BJ (cell line): ENCODE measurements around the gene RASSF8. TPM values are rescaled to one million over a fixed set of nuclear protein-coding genes. Genes with fewer than 3 reads are reported as not detected.

Source experiments
- CTCF ChIA-PET: fragments of 350-600 bp; formaldehyde crosslinking; extraction: SDS; loops from one replicate; lab custom pipeline; 2021; ENCODE audit warnings: antibody characterized with exemption, inconsistent platforms; lab: Yijun Ruan, JAX
- POLR2A ChIA-PET: fragments of 300-600 bp; sonication (Branson Sonifier 250); formaldehyde crosslinking; extraction: SDS; loops from one replicate; lab custom pipeline; 2021; ENCODE audit warnings: antibody characterized with exemption; lab: Charles Lee
- DNase-seq: peaks from one replicate; pipeline ENCODE4 v3.0.0-alpha.2; 2011; ENCODE audit warnings: low read depth
- H3K27me3 ChIP-seq: 2 replicates; pipeline ENCODE4 v1.6.0; 2011; ENCODE audit warnings: low read length; ENCODE audit not compliant: control insufficient read depth, insufficient read depth
- H3K36me3 ChIP-seq: 2 replicates; pipeline ENCODE4 v1.5.1; 2011; ENCODE audit warnings: low read length; ENCODE audit not compliant: control insufficient read depth, insufficient read depth
- H3K4me3 ChIP-seq: 2 replicates; pipeline ENCODE4 v1.5.1; 2011; ENCODE audit warnings: low read depth, mild to moderate bottlenecking, control low read depth, low read length
- CTCF ChIP-seq: IDR thresholded peaks from 2 replicates; pipeline ENCODE4 v1.5.1; 2011; ENCODE audit warnings: low read depth, mild to moderate bottlenecking, control low read depth, inconsistent platforms, low read length, moderate library complexity; ENCODE audit not compliant: insufficient read depth
- polyA plus RNA-seq: library from polyadenylated mRNA; depleted of rRNA; stranded (reverse); fragments of >200 nt; gene quantifications from 2 replicates; pipeline ENCODE4 v1.2.3, GENCODE V29; 2011

Gene RASSF8
- polyA plus RNA-seq, 1 experiment = 35.8 TPM

DNA sequence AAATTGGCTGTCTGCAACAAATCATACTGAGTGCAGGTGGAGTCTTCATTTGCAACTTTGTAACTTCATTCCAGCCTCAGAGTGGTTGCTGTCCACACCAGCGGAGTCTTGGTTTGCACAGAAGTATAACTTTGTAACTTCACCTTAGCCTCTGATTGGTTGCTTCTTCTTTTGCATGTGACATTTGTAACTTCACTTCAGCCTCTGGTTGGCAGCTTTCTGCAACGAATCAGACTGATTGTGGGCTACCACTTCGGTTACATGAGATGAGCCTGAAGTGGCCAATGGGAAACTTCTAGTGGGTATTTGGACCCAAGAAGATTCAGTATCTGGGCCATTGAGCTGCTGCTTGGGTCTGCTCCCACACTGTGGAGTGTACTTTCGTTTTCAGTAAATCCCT, 17.8 kb downstream of the RASSF8 start:
- no peaks in the 10 kb centered on the region; the same call in 1 of the 2 replicates for H3K36me3 ChIP-seq
- no peaks in the 10 kb centered on the region for H3K27me3 ChIP-seq
- DNase-seq = no peak
- POLR2A ChIA-PET = no interaction called here
- TF ChIP-seq CTCF = no peak
- no peak overlapping the region for H3K4me3 ChIP-seq
- CTCF ChIA-PET = interaction anchor here (0.6 kb wide), 1 partner anchor 391 kb away, joined by 3 read pairs; no protein-coding TSS in a partner anchor

GRCh38 chr12:25977047-25977446, 18.6 kb downstream of the RASSF8 start:
- ChIA-PET POLR2A (no interaction called here), CTCF (interaction anchor here (0.6 kb wide), 1 partner anchor 390 kb away, joined by 3 read pairs; no protein-coding TSS in a partner anchor)
- Histone ChIP-seq H3K36me3 (no peaks in the 10 kb centered on the region; the same call in 1 of the 2 replicates), H3K27me3 (no peaks in the 10 kb centered on the region), H3K4me3 (no peak overlapping the region)
- no peak for TF ChIP-seq CTCF
- DNase-seq = no peak

DNA sequence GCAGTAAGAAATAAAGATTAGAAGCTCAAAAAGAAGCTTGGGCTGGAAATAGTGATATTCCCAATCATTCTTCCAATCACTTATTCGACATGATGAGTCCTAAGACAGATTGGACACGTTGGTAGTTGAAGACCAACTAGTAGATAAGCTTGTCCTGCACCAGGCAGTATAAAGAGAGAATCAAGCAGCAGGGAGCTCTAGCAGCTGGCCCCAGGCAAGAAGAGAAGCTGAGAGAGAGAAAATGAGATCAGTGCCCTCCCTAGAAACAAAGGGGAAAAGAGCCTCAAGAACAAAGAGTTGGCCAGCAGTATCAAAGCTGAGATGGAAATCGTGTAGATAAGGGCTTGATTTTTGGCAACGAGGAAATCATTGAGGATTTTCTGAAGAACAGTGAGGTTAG, 20.6 kb downstream of the RASSF8 start:
- Histone ChIP-seq H3K27me3 (no peaks in the 10 kb centered on the region), H3K4me3 (no peak overlapping the region), H3K36me3 (no peaks in the 10 kb centered on the region; the same call in 1 of the 2 replicates)
- no peak for TF ChIP-seq CTCF
- CTCF ChIA-PET = interaction anchor here (0.6 to 1.4 kb wide), 5 partner anchors 15 to 55 kb away, joined by 3 to 5 read pairs (median 3); no protein-coding TSS in a partner anchor
- POLR2A ChIA-PET = interaction anchor here (0.6 kb wide), 1 partner anchor 22 kb away, joined by 3 read pairs; no protein-coding TSS in a partner anchor
- no peak for DNase-seq

- POLR2A ChIA-PET = no interaction called here
These were observed 21.1 kb downstream of the RASSF8 start for GRCh38 chr12:25979563-25979962.

GRCh38 chr12:25980035-25980434, 21.6 kb downstream of the RASSF8 start:
- TF ChIP-seq CTCF = no peak
- Histone ChIP-seq H3K4me3 (no peak overlapping the region), H3K36me3 (no peaks in the 10 kb centered on the region; the same call in 1 of the 2 replicates), H3K27me3 (no peaks in the 10 kb centered on the region)
- DNase-seq = no peak
- CTCF ChIA-PET = interaction anchor here (1.1 to 1.4 kb wide), 4 partner anchors 14 to 49 kb away, joined by 3 to 5 read pairs (median 4); no protein-coding TSS in a partner anchor
- POLR2A ChIA-PET = no interaction called here

More at GRCh38 chr12:25979563-25979962, 21.1 kb downstream of the RASSF8 start:
- no peak for TF ChIP-seq CTCF
- H3K36me3 ChIP-seq = no peaks in the 10 kb centered on the region; the same call in 1 of the 2 replicates
- H3K27me3 ChIP-seq = no peaks in the 10 kb centered on the region
- no peak overlapping the region for H3K4me3 ChIP-seq
- CTCF ChIA-PET = interaction anchor here (1.1 to 1.4 kb wide), 4 partner anchors 15 to 50 kb away, joined by 3 to 5 read pairs (median 4); no protein-coding TSS in a partner anchor
- no peak for DNase-seq
